HG03103 (cell line): Measurements from ENCODE around the gene GALNTL6.

Source experiments
- ATAC-seq: cut with Tn5 transposase; IDR thresholded peaks from one replicate; pipeline ENCODE4 v1.9.1; 2021; ENCODE audit warnings: low read depth; ENCODE audit not compliant: unreplicated experiment

Gene GALNTL6

DNA sequence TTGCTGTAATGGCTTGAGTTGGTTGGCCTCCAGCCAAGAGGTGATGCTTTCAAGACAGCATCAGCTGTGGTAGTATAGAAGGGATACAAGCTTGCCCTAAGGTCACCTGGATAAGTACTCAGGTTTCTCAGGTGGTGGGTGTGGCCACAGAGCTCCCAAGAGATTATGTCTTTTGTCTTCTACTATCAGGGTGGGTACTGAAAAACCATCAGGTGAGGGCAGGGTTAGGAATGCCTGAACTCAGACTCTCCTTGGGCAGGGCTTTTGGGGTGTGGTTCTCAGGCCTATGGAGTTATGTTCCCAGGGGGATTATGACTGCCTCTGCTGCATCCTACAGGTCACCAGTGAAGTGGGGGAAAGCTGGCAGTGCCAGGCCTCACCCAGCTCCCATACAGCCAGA is 700.8 kb downstream of the GALNTL6 start:
- ATAC-seq, result no peak

- ATAC-seq, result no peak
Observed at GRCh38 chr4:172514801-172515200, 701.6 kb downstream of the GALNTL6 start.

DNA sequence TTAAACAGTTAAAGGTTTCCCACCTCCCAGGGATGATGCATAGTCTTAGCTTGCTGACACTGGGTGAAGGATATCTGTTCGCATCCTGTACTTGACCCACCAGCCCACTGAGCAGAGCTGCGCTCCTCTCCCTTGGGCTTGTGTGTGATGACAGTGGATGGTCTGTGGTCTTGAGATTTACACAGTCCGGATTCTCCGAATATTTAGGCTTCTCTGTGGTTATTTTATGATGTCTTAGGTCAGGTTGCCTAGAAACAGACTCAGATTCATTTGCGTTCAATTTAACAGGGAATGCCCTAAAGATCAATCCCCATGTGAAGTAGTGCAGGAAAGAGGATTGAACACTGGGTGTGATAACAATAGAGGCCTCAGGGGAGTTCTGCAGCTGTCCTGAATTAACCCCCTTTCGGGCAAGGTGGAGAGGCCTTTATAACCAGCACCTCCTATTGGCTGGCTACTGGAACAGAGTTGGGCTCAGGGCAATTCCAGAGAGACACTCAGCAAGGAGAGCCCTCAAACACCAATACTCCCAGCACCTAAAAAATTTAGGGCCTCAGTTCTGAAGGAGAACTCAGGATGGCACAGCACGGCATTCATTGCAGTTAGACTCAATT is 702.2 kb downstream of the GALNTL6 start:
- no peak for ATAC-seq

DNA sequence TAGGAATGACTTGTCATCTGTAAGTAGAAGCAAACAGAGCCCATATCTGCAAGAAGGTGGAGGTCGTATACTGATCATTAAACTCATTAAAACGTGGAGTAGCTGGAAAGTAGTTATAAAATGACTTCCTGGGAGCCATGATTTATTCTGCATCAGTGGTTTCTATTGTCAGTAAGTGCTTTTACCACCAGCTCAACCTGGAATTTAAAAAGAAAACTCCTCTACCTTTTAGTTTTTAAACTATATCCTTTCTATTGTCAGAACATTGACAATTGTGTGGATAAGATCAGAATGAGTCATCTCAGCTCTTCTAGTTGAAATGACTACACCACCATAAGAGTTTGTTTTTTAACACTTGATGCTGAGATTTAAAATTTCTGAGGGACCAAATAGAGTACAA is 704.2 kb downstream of the GALNTL6 start:
- ATAC-seq, result no peak

DNA sequence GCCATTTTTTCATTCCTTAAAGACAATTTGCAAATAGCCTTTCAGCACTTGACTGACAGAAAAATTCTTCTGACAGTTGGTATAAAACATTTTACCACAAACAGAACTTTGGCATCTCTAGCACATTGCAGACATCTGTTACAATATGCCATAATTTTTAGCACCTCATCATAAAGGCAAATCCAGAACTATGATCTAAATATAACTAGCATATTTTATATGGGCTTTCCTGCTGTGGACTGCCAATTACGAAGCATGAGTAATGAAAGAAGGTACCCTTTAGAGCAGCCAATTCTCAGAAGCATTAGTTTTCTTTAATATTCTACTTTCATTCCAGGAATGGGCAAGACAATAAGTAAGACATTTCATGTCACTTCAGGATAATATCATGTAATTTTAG is 708.0 kb downstream of the GALNTL6 start:
- no peak for ATAC-seq

DNA sequence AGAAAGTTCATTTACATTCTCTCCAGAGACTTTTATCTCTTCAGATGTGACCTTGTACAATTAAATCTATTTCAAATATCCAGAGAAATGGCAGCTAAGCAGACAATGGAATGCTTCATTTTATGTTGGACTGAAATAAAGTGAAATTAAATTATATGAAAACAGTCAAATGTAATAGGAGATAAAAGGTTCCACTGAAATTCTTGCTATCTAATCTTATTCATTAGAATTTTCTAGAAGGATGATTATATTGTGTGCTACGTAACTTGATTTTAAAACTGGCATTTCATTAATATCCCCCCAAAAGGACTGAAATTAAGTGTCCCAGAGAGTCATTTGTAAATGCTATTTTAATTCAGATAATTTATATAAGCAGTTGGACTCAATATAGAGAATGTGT is 708.5 kb downstream of the GALNTL6 start:
- no peak for ATAC-seq

GRCh38 chr4:172543249-172543648 is 730.0 kb downstream of the GALNTL6 start:
- no peak for ATAC-seq

- ATAC-seq, result peak; percentile 93
Observed at GRCh38 chr4:172546782-172547181, 733.6 kb downstream of the GALNTL6 start.

DNA sequence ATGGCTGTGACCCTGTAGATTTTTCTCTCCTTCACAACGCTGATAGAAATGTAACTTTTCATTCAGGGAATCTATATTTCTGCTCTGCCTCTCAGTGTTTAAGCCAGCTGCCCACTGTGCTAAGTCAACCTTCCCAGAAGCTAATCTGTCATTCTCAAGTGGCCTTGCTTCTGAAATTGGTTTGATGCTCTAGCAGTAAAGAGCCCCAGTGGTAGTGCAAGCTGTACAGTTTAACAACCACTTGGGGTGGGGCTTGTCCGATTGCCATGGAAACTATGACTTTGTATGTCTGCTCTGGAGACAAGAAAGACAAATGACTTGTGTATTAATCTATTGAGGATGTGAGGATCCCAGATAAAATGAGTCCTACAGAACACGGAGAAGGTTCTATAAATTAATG is 734.5 kb downstream of the GALNTL6 start:
- no peak for ATAC-seq

DNA sequence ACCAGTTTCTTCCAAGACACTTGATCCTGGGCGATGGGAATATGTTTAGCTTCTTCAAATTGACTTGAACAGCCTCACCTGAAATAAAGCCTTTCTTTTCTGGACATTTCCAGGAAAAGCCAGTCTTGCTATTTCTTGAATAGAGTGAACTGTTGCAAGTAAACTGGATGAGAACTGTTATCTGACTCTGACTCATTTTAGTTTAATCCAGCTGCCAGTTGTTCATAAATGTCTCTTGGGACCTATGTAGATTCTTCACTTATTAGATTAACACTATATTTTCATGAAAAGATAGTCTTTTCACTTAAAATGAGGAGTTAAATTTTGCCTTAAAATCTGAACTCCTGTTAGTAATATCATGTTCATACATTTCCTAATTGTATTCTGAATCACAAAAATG is 740.0 kb downstream of the GALNTL6 start:
- no peak for ATAC-seq

DNA sequence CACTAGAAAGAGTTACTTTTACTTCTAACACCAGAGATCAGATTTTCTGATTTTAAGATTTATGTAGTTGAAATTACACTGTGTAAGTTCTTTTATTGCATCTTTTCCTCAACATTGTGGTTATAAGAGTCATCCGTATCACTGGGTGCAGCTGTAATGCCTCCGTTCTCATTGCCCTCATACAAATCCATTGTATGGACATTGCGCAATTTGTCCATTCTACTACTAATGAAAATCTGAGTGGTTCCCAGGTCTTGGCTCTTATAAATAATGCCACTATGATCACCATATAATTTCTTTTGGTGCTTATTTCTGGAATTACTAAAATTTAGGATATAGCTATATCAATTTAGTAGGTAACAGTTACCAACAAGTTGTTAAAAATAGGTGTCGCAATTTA is 741.4 kb downstream of the GALNTL6 start:
- no peak for ATAC-seq

DNA sequence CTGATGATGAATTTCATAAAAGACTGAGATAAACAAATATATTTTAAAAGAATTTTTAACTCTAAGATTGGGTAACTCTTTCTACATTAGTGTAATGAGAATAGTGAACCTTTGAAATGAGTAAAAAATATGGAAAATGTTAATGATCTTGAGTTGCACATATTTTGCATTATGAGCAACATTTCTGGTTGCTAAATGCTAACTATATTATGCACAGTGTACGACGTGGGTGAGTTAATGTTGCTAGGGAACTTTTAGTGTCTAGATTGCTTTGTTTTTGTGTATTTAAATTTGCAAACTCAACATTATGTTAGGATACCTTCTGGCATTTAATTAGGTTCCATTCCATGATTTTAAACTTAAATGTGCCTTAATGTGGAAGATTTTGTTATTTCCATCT is 742.5 kb downstream of the GALNTL6 start:
- no peak for ATAC-seq

- no peak for ATAC-seq
Observed at GRCh38 chr4:172573899-172574298, 760.7 kb downstream of the GALNTL6 start.

GRCh38 chr4:172578712-172579111 is 765.5 kb downstream of the GALNTL6 start:
- no peak for ATAC-seq

DNA sequence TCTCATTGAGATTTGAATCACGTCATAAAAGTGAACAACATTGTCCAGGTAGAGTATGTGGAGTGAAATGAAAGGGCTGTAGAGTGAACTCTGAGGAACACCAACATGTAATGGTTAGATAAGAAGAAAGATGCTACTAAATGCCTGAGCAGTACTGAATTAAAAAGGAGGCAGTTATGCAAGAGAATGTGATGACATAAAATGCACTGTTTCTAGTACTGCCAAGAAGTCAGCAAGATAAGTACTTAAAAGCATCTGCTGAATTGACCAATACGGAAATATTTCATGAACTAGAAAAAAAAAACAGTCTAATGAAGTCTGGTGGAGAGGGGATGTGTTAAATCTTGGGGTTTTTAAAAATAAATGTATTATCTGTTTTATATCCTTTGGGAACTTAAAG is 771.6 kb downstream of the GALNTL6 start:
- ATAC-seq, result no peak

- ATAC-seq, result no peak
Observed at GRCh38 chr4:172596206-172596605, 783.0 kb downstream of the GALNTL6 start.

- no peak for ATAC-seq
Observed at GRCh38 chr4:172599554-172599953, 786.4 kb downstream of the GALNTL6 start.

GRCh38 chr4:172601195-172601594 is 788.0 kb downstream of the GALNTL6 start:
- ATAC-seq, result no peak

DNA sequence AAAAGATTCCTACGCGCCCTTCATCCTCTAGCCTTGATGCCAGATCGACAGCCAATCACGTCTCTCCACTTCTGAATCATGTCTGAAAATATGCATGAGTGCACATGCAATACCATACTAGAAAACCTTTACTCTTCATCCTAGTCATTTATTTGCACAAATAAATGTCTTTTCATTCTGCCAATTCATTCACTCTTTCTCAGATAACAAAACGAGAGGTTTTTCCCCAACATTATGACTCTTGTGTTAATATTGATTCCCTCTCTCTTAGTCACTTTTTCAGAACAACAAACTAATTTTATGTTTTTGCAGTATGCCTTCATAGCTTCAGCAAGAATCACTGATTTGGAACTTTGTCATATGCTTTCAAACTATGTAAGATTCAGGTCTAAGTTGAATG is 806.0 kb downstream of the GALNTL6 start:
- no peak for ATAC-seq

GRCh38 chr4:172619798-172620197 is 806.6 kb downstream of the GALNTL6 start:
- no peak for ATAC-seq

DNA sequence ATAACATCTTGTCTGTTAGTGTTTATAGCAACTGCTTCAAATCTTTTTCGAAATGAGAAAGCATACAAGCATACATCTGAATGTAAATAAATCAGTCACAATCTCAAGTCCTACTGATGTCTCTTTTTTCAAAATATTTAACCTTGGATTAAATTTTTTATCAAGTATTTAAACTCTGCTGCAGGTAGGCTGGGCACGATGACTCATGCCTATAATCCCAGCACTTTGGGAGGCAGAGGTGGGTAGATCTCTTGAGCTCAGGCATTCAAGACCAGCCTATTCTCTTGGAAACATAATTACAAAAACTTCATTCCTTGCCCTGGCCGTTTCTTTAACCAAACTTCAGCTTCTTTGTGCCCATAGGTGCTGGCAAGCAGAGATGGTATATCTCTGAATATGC is 815.1 kb downstream of the GALNTL6 start:
- ATAC-seq, result no peak

DNA sequence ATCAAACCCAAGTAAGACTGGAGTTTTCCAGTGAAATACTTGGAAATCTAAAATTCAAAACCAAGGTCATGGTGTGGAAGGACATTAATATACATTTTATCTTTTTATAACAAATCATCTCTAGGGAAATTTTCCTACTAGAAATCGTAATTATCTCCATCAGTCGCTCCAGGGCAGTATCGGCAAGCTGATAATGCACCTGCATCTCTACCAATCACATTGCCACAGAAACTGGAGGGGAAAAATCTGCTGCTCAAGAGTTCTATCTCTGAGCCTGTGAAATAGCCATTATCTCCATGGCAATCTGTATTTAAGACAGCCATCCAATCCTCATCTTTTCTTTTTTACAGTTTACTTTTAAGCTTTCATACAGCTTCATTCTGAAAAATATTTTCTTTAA is 817.1 kb downstream of the GALNTL6 start:
- ATAC-seq, result no peak

GRCh38 chr4:172631832-172632231 is 818.6 kb downstream of the GALNTL6 start:
- ATAC-seq, result no peak
